ENCODE results near the gene DDHD1. TPM values are rescaled to one million over a fixed set of nuclear protein-coding genes. Genes with fewer than 3 reads are reported as not detected.

The DDHD1 gene
- total and polyA plus RNA-seq, 2 experiments from 2014 or later: 11.2 to 28.9 TPM

DNA sequence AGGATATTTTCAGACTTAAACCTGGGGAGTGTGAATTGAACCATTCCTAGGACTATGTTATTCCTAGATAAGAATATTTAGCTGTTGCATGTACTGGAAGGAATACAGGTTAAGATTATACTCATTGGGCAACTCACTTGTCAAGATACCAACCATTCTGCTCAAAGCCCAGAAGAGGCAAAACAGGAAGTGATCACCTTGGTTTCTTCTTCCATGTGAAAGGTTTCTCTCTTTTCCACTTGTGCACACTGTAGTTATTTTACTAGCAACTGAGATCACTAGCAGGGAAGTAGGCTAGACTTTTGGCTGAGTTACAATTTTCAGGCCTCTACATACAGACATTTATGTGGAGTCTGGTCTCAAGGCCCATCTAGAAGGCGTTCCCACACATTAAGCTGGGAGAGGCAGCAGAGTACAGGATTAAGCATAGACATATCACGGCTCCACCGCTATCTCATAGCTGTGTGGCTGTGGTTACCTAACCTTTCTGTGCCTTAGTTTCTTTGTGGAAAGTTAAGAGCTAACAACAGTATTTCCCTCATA, 118.4 kb downstream of the DDHD1 start:
- H3K4me3 ChIP-seq: no peak overlapping the region
- TF ChIP-seq NANOG (IDR thresholded peaks at IDR 0.05; ENCODE audit: borderline replicate concordance) (no peak), ZNF331 (CRISPR knock-in tag; IDR thresholded peaks at IDR 0.05; ENCODE audit: low read depth) (no peak), EZH2 (IDR thresholded peaks at IDR 0.05; ENCODE audit: low read depth, unreplicated experiment) (no peak), CREB1 (CRISPR knock-in tag; IDR thresholded peaks at IDR 0.05; ENCODE audit: low read depth) (no peak), EZH2phosphoT487 (IDR thresholded peaks at IDR 0.05; ENCODE audit: unreplicated experiment) (no peak)
- TF ChIP-seq, protein P1, sequence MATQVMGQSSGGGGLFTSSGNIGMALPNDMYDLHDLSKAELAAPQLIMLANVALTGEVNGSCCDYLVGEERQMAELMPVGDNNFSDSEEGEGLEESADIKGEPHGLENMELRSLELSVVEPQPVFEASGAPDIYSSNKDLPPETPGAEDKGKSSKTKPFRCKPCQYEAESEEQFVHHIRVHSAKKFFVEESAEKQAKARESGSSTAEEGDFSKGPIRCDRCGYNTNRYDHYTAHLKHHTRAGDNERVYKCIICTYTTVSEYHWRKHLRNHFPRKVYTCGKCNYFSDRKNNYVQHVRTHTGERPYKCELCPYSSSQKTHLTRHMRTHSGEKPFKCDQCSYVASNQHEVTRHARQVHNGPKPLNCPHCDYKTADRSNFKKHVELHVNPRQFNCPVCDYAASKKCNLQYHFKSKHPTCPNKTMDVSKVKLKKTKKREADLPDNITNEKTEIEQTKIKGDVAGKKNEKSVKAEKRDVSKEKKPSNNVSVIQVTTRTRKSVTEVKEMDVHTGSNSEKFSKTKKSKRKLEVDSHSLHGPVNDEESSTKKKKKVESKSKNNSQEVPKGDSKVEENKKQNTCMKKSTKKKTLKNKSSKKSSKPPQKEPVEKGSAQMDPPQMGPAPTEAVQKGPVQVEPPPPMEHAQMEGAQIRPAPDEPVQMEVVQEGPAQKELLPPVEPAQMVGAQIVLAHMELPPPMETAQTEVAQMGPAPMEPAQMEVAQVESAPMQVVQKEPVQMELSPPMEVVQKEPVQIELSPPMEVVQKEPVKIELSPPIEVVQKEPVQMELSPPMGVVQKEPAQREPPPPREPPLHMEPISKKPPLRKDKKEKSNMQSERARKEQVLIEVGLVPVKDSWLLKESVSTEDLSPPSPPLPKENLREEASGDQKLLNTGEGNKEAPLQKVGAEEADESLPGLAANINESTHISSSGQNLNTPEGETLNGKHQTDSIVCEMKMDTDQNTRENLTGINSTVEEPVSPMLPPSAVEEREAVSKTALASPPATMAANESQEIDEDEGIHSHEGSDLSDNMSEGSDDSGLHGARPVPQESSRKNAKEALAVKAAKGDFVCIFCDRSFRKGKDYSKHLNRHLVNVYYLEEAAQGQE (IDR thresholded peaks at IDR 0.05; ENCODE audit: unreplicated experiment): no peak
- TF ChIP-seq, protein P2, sequence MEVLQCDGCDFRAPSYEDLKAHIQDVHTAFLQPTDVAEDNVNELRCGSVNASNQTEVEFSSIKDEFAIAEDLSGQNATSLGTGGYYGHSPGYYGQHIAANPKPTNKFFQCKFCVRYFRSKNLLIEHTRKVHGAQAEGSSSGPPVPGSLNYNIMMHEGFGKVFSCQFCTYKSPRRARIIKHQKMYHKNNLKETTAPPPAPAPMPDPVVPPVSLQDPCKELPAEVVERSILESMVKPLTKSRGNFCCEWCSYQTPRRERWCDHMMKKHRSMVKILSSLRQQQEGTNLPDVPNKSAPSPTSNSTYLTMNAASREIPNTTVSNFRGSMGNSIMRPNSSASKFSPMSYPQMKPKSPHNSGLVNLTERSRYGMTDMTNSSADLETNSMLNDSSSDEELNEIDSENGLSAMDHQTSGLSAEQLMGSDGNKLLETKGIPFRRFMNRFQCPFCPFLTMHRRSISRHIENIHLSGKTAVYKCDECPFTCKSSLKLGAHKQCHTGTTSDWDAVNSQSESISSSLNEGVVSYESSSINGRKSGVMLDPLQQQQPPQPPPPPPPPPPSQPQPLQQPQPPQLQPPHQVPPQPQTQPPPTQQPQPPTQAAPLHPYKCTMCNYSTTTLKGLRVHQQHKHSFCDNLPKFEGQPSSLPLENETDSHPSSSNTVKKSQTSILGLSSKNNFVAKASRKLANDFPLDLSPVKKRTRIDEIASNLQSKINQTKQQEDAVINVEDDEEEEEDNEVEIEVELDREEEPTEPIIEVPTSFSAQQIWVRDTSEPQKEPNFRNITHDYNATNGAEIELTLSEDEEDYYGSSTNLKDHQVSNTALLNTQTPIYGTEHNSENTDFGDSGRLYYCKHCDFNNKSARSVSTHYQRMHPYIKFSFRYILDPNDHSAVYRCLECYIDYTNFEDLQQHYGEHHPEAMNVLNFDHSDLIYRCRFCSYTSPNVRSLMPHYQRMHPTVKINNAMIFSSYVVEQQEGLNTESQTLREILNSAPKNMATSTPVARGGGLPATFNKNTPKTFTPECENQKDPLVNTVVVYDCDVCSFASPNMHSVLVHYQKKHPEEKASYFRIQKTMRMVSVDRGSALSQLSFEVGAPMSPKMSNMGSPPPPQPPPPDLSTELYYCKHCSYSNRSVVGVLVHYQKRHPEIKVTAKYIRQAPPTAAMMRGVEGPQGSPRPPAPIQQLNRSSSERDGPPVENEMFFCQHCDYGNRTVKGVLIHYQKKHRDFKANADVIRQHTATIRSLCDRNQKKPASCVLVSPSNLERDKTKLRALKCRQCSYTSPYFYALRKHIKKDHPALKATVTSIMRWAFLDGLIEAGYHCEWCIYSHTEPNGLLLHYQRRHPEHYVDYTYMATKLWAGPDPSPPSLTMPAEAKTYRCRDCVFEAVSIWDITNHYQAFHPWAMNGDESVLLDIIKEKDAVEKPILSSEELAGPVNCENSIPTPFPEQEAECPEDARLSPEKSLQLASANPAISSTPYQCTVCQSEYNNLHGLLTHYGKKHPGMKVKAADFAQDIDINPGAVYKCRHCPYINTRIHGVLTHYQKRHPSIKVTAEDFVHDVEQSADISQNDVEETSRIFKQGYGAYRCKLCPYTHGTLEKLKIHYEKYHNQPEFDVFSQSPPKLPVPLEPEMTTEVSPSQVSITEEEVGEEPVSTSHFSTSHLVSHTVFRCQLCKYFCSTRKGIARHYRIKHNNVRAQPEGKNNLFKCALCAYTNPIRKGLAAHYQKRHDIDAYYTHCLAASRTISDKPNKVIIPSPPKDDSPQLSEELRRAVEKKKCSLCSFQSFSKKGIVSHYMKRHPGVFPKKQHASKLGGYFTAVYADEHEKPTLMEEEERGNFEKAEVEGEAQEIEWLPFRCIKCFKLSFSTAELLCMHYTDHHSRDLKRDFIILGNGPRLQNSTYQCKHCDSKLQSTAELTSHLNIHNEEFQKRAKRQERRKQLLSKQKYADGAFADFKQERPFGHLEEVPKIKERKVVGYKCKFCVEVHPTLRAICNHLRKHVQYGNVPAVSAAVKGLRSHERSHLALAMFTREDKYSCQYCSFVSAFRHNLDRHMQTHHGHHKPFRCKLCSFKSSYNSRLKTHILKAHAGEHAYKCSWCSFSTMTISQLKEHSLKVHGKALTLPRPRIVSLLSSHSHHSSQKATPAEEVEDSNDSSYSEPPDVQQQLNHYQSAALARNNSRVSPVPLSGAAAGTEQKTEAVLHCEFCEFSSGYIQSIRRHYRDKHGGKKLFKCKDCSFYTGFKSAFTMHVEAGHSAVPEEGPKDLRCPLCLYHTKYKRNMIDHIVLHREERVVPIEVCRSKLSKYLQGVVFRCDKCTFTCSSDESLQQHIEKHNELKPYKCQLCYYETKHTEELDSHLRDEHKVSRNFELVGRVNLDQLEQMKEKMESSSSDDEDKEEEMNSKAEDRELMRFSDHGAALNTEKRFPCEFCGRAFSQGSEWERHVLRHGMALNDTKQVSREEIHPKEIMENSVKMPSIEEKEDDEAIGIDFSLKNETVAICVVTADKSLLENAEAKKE (CRISPR knock-in tag; IDR thresholded peaks at IDR 0.05): no peak
- H3K4me1 ChIP-seq (ENCODE audit: insufficient read depth): no peaks in the 10 kb centered on the region
- H3K36me3 ChIP-seq (ENCODE audit: insufficient read depth): no peaks in the 10 kb centered on the region
- H3F3A ChIP-seq (replicated peaks; ENCODE audit: low read depth): no peaks in the 10 kb centered on the region
- no peak overlapping the region for H3K4me2 ChIP-seq
- Mint-ChIP-seq H3K9me3 (no peaks in the 10 kb centered on the region), H3K4me3 (no peak overlapping the region), H3K36me3 (ENCODE audit: low read depth) (peaks cover 12% of the 10 kb centered on the region), H3K27ac (no peak overlapping the region), H3K4me1 (no peaks in the 10 kb centered on the region), H3K27me3 (ENCODE audit: insufficient read depth, low read depth, poor library complexity) (no peaks in the 10 kb centered on the region)
- no peaks in the 10 kb centered on the region for H3K9me2 ChIP-seq (ENCODE audit: insufficient read depth)
- no peak for DNase-seq (ENCODE audit: low spot score)
- H4K20me1 ChIP-seq (replicated peaks; ENCODE audit: insufficient read depth): no peaks in the 10 kb centered on the region; the same call in 1 of the 2 replicates
- H3K27me3 ChIP-seq (ENCODE audit: insufficient read depth): no peaks in the 10 kb centered on the region
- H3K79me2 ChIP-seq (replicated peaks; ENCODE audit: insufficient read depth): no peaks in the 10 kb centered on the region
- ATAC-seq: no peak
- H3K27ac ChIP-seq (ENCODE audit: low read depth): no peak overlapping the region; the same call in 1 of the 2 replicates
- H2AFZ ChIP-seq: no peak overlapping the region

Data from GM23338 (cell line).